Thyroid gland (tissue), 4 donors: Measurements from ENCODE around the gene IRAK3. TPM values are rescaled to one million over a fixed set of nuclear protein-coding genes. Genes with fewer than 3 reads are reported as not detected.

Source experiments
- DNase-seq, 2 donors: peaks; one replicate each; pipeline ENCODE4 v3.0.0-alpha.2; 2019
- H3K27ac ChIP-seq, 3 donors: fragments of 200-600 bp; sonication (generic); 1 replicate in 2 of 3; 2 replicates in 1 of 3; pipeline ENCODE4 v1.5.1; 2016 to 2019; ENCODE audit warnings: mild to moderate bottlenecking in 1 of 3, moderate library complexity in 1 of 3
- H3K27me3 ChIP-seq: fragments of 200-600 bp; sonication (generic); one replicate; pipeline ENCODE4 v1.5.1; 2019
- H3K36me3 ChIP-seq, 2 donors: fragments of 200-600 bp; sonication (generic); one replicate each; pipeline ENCODE4 v1.5.1; 2016 to 2019
- H3K4me1 ChIP-seq, 2 donors: fragments of 200-600 bp; sonication (generic); one replicate each; pipeline ENCODE4 v1.5.1; 2017 to 2019
- H3K4me3 ChIP-seq, 3 donors: fragments of 200-600 bp; sonication (generic); replicated peaks in 1 of 3; 1 replicate in 2 of 3; 2 replicates in 1 of 3; pipeline ENCODE4 v1.5.1; 2016; ENCODE audit warnings: mild to moderate bottlenecking in 1 of 3
- H3K9me3 ChIP-seq: fragments of 200-600 bp; sonication (generic); one replicate; pipeline ENCODE4 v1.5.1; 2017
- CTCF ChIP-seq, 6 experiments: fragments of 200-600 bp in 3 of 6; fragments of 450-650 bp in 3 of 6; sonication (generic) in 3 of 6; IDR thresholded peaks; one replicate each; pipeline ENCODE4 v1.5.1; 2016 to 2019; ENCODE audit warnings: antibody characterized with exemption in 6 of 6, mild to moderate bottlenecking in 2 of 6, inconsistent platforms in 1 of 6, moderate library complexity in 1 of 6
- POLR2A ChIP-seq, 2 donors: fragments of 450-650 bp; IDR thresholded peaks; one replicate each; pipeline ENCODE4 v1.6.1; 2017; ENCODE audit warnings: antibody characterized with exemption in 2 of 2, mild to moderate bottlenecking in 2 of 2, moderate library complexity in 1 of 2
- WGBS, 2 donors: methylation state at CpG; one replicate each; pipeline ENCODE4 v1.1.5; 2017; 5-methylcytosine and 5-hydroxymethylcytosine counted together
- intact Hi-C: fragments of 100-400 bp; cut with DNase I; formaldehyde crosslinking; loops from one replicate; pipeline ENCODE4 v1.15.1; 2023
- total RNA-seq, 4 donors: library from RNA; depleted of rRNA; stranded (reverse); fragments of >200 nt; gene quantifications; one replicate each; pipeline ENCODE4 v1.2.3, GENCODE V29; 2016

Gene IRAK3
- total RNA-seq, 4 donors from 2014 or later = 8.0 to 26.6 (median 17.6) TPM

- no peak for TF ChIP-seq CTCF (IDR thresholded peaks at IDR 0.05)
- TF ChIP-seq POLR2A (IDR thresholded peaks at IDR 0.05) = no peak
- Histone ChIP-seq H3K4me3 (no peak overlapping the region), H3K36me3 (no peaks in the 10 kb centered on the region), H3K9me3 (no peaks in the 10 kb centered on the region), H3K27ac (no peak overlapping the region), H3K4me1 (no peaks in the 10 kb centered on the region), H3K27me3 (no peaks in the 10 kb centered on the region)
- intact Hi-C loops = no loop called here
- DNase-seq = no peak
Observed at GRCh38 chr12:66255737-66256136, 66.7 kb downstream of the IRAK3 start.

- Histone ChIP-seq H3K4me3 (no peak overlapping the region), H3K4me1 (no peaks in the 10 kb centered on the region), H3K27me3 (no peaks in the 10 kb centered on the region), H3K9me3 (no peaks in the 10 kb centered on the region), H3K36me3 (no peaks in the 10 kb centered on the region), H3K27ac (no peak overlapping the region)
- intact Hi-C loops = no loop called here
- TF ChIP-seq POLR2A (IDR thresholded peaks at IDR 0.05) (no peak), CTCF (IDR thresholded peaks at IDR 0.05) (no peak)
- no peak for DNase-seq
- WGBS, 2 donors = 70 to 77% methylated on average over 3 of the region's 3 CpGs
Observed at GRCh38 chr12:66258011-66258410, 69.0 kb downstream of the IRAK3 start.

- no peak overlapping the region for H3K4me3 ChIP-seq
- intact Hi-C loops = loop anchor here (10.0 kb wide), 1 partner anchor 432 kb away; no protein-coding TSS in a partner anchor
- H3K4me1 ChIP-seq = no peaks in the 10 kb centered on the region
- no peak overlapping the region for H3K27ac ChIP-seq
- TF ChIP-seq CTCF (IDR thresholded peaks at IDR 0.05) (no peak), POLR2A (IDR thresholded peaks at IDR 0.05) (no peak)
- H3K27me3 ChIP-seq = no peaks in the 10 kb centered on the region
- DNase-seq = no peak
- H3K36me3 ChIP-seq = no peaks in the 10 kb centered on the region
- H3K9me3 ChIP-seq = no peaks in the 10 kb centered on the region
Observed at GRCh38 chr12:66262737-66263136, 73.7 kb downstream of the IRAK3 start.

GRCh38 chr12:66268562-66268961 is 79.5 kb downstream of the IRAK3 start:
- WGBS, 2 donors = 70 to 71% methylated on average over 3 of the region's 3 CpGs
- H3K36me3 ChIP-seq = no peaks in the 10 kb centered on the region
- no peak overlapping the region for H3K4me3 ChIP-seq
- H3K27me3 ChIP-seq = no peaks in the 10 kb centered on the region
- intact Hi-C loops = loop anchor here (10.0 kb wide), 1 partner anchor 426 kb away; no protein-coding TSS in a partner anchor
- DNase-seq = no peak
- H3K4me1 ChIP-seq = no peaks in the 10 kb centered on the region
- TF ChIP-seq POLR2A (IDR thresholded peaks at IDR 0.05) = no peak
- no peak for TF ChIP-seq CTCF (IDR thresholded peaks at IDR 0.05)
- no peaks in the 10 kb centered on the region for H3K9me3 ChIP-seq
- no peak overlapping the region for H3K27ac ChIP-seq

- WGBS, 2 donors = 69 to 79% methylated on average over 6 of the region's 6 CpGs
- intact Hi-C loops = loop anchor here (10.0 kb wide), 1 partner anchor 426 kb away; no protein-coding TSS in a partner anchor
- no peaks in the 10 kb centered on the region for H3K36me3 ChIP-seq
- no peak overlapping the region for H3K4me3 ChIP-seq
- no peaks in the 10 kb centered on the region for H3K4me1 ChIP-seq
- H3K27ac ChIP-seq = no peak overlapping the region
- no peak for DNase-seq
- no peaks in the 10 kb centered on the region for H3K27me3 ChIP-seq
- TF ChIP-seq POLR2A (IDR thresholded peaks at IDR 0.05) (no peak), CTCF (IDR thresholded peaks at IDR 0.05) (no peak)
- no peaks in the 10 kb centered on the region for H3K9me3 ChIP-seq
Observed at GRCh38 chr12:66269142-66269541, 80.1 kb downstream of the IRAK3 start.
